Choroid plexus epithelial cell (primary cell): ENCODE measurements around the gene MYO1A.
A peak's percentile ranks its signal among the peaks of the same experiment; 100 is the strongest.

Source experiments
- DNase-seq: peaks from one replicate; pipeline ENCODE4 v3.0.0-alpha.2; 2010; ENCODE audit warnings: low read depth
- H3K4me3 ChIP-seq: 2 replicates; pipeline ENCODE4 v1.5.1; 2011; ENCODE audit warnings: low read depth, mild to moderate bottlenecking, control low read depth, low read length, moderate library complexity
- CTCF ChIP-seq: conservative IDR thresholded peaks from 2 replicates; pipeline ENCODE4 v1.5.1; 2011; ENCODE audit warnings: low read depth, mild to moderate bottlenecking, control low read depth, inconsistent platforms, low read length, moderate library complexity

MYO1A gene

GRCh38 chr12:57049890-57050289 lies at the start of gene MYO1A:
TSS of gene MYO1A (minus strand) at chr12:57050129. CDS start at chr12:57048323, 1,806 bp downstream.
- H3K4me3 ChIP-seq = no peak within 1 kb of the TSS
- no peak for TF ChIP-seq CTCF
- DNase-seq = peak; percentile 19

GRCh38 chr12:57099047-57099714 lies 49.3 kb upstream of the MYO1A start:
- DNase-seq = no peak
- TF ChIP-seq CTCF = no peak
- H3K4me3 ChIP-seq = no peak overlapping the region

GRCh38 chr12:57098546-57098945 lies 48.6 kb upstream of the MYO1A start:
- H3K4me3 ChIP-seq = no peak overlapping the region
- TF ChIP-seq CTCF = no peak
- no peak for DNase-seq

GRCh38 chr12:57097554-57097835 lies 47.6 kb upstream of the MYO1A start:
- H3K4me3 ChIP-seq = no peak overlapping the region
- no peak for TF ChIP-seq CTCF
- no peak for DNase-seq

- no peak for TF ChIP-seq CTCF
- DNase-seq = no peak
- H3K4me3 ChIP-seq = no peak overlapping the region
Observed at GRCh38 chr12:57096748-57097553, 47.0 kb upstream of the MYO1A start.

- no peak for TF ChIP-seq CTCF
- no peak overlapping the region for H3K4me3 ChIP-seq
- DNase-seq = peak; percentile 31
Observed at GRCh38 chr12:57096099-57096572, 46.2 kb upstream of the MYO1A start.
